Measurements from ENCODE around the gene TMEM14C. TPM values are rescaled to one million over a fixed set of nuclear protein-coding genes. Genes with fewer than 3 reads are reported as not detected.
A peak's percentile ranks its signal among the peaks of the same experiment; 100 is the strongest.
"Not testable (repeated sequence)": the region's sequence is repeated elsewhere in the genome, so short reads cannot be mapped to it uniquely, and the experiment has no call there.

Gene TMEM14C
- total RNA-seq, 2 experiments from 2014 or later = 42.4 to 46.5 TPM

DNA sequence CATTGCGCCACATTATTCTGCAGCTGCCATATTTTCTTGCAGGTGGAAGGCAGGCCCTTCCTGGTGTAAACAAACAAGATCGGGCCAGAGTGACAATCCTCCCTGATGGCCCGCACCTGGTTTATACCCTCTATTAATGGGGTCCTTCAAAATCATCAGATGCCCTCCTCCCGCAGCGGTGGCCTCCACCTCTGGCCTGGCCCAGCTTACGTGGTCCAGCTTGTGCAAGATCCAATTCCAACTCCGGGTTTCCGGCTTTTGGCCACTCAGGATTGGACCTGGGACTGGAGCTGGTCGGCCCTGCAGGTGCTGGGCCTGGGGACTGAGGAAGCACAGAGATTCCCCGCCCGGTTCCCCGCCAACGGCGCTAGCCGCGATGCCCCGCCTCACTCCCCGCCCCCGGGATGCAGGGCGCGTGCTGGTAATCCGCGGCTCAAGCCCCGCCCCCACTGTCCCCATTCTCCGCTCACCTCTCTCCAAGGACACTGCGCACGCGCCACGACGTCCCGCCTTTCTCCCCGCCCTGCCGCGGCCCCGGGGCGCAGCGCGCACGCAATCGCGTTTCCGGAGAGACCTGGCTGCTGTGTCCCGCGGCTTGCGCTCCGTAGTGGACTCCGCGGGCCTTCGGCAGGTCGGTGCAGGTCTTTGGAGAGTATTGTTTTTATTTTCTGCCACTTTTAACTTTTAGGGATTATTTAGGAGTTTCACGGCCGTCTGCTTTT is 24.5 kb downstream of the TMEM14C start, which contains the start of gene TMEM14B:
Gene TMEM14B (plus strand): TSS at position 555 of the 722 bp plus-strand sequence. CDS start 1,441 bp downstream, outside the sequence.
- peaks cover 50% of the 10 kb centered on the region for H3K4me1 Mint-ChIP-seq
- POLR2A ChIA-PET = interaction anchor here (1.1 to 4.7 kb wide), 13 partner anchors 9 to 667 kb away, joined by 3 to 86 read pairs (median 6); partner anchors contain the start of genes C6orf52, MAK, PAK1IP1 and TMEM14C

DNA sequence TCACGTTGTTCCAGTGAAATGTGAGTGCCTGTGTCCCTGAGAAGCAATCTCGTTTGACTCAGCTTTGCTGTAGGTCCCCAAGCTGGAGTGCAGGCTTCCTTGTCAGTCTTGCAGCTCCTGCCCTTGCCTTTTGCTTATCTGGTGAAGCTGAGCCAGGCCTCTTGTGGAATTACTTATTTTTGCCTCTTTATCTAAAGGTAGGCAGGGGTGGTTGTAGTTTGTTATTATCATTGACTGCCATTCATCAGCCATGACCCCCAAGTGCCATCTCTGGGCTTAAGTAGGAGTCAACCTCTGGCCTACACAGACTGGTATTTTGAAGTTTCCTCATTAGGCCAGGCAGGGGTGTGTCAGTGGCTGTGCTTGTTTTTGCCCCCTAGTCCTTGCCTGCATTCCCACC is 26.9 kb downstream of the TMEM14C start:
- ChIA-PET POLR2A (interaction anchor here (0.9 to 4.7 kb wide), 4 partner anchors 8 to 56 kb away, joined by 3 to 86 read pairs (median 22); partner anchors contain the start of genes C6orf52, PAK1IP1 and TMEM14C), CTCF (interaction anchor here (3.9 kb wide), 1 partner anchor 10 kb away, joined by 18 read pairs; no protein-coding TSS in a partner anchor)
- Mint-ChIP-seq H3K27me3 (no peaks in the 10 kb centered on the region), H3K36me3 (ENCODE audit: low read depth) (peaks cover 40% of the 10 kb centered on the region), H3K4me3 (peak overlapping the region; percentile 93), H3K9me3 (no peaks in the 10 kb centered on the region), H3K27ac (no peak overlapping the region), H3K4me1 (peaks cover 61% of the 10 kb centered on the region)
- DNase-seq = no peak

More for the DNA sequence above, 24.5 kb downstream of the TMEM14C start, which contains the start of gene TMEM14B:
- Mint-ChIP-seq H3K27me3 (no peaks in the 10 kb centered on the region), H3K9me3 (no peaks in the 10 kb centered on the region), H3K36me3 (ENCODE audit: low read depth) (peaks cover 24% of the 10 kb centered on the region), H3K4me3 (peak within 1 kb of the TSS; percentile 93), H3K27ac (peak within 1 kb of the TSS; percentile 90)
- CTCF ChIA-PET = interaction anchor here (0.8 to 3.9 kb wide), 6 partner anchors 9 to 268 kb away, joined by 3 to 18 read pairs (median 3); no protein-coding TSS in a partner anchor
- peak; percentile 100 for DNase-seq

DNA sequence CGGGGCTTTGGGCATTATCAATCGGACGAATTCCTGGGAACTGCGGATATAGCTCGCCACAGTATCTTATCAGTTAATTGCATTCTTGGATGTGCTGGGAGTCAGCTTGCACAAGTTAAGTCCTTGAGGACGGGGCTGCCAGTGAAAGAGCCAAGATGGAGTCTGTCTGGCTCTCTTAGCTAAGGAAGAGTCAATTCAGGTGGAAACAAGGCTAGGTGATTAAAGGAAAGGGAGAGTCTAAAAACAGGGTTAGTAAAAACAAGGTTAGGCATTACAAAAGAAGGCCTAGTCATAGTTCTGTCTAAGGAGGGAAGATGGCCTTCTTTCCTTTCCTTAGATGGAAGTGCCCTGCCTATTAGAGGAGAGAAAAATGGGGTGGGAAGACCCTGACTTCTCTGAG is 27.7 kb downstream of the TMEM14C start:
- H3K9me3 Mint-ChIP-seq, H3K4me3 Mint-ChIP-seq, DNase-seq, H3K27ac Mint-ChIP-seq, H3K27me3 Mint-ChIP-seq, CTCF ChIA-PET, POLR2A ChIA-PET: not testable (repeated sequence)
- H3K4me1 Mint-ChIP-seq = peaks cover 63% of the 10 kb centered on the region
- peaks cover 48% of the 10 kb centered on the region for H3K36me3 Mint-ChIP-seq (ENCODE audit: low read depth)

DNA sequence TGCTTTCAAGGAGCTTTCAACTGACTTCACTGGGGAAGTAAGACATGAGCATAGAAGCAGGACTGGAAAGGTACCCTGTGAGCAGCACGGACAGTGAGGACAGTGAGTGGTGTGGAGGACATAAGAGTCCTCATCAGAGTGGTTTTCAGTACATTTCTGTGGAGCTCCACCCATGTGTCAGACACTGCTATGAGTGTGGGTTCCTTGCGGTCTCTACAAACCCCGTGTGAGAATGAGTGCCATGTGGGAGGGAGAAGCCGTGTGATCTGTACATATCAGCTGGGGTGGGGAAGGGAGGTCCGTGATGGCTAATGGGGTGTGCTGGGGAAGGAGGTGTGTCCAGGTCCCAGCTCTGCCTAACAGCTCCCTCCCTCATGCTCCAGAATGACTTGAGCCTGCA is 28.9 kb downstream of the TMEM14C start:
- H3K36me3 Mint-ChIP-seq (ENCODE audit: low read depth) = peaks cover 59% of the 10 kb centered on the region
- H3K27ac Mint-ChIP-seq, DNase-seq, H3K27me3 Mint-ChIP-seq, CTCF ChIA-PET, H3K4me3 Mint-ChIP-seq, H3K9me3 Mint-ChIP-seq: not testable (repeated sequence)
- peaks cover 57% of the 10 kb centered on the region for H3K4me1 Mint-ChIP-seq
- POLR2A ChIA-PET = interaction anchor here (0.6 kb wide), 1 partner anchor 313 kb away, joined by 3 read pairs; no protein-coding TSS in a partner anchor

DNA sequence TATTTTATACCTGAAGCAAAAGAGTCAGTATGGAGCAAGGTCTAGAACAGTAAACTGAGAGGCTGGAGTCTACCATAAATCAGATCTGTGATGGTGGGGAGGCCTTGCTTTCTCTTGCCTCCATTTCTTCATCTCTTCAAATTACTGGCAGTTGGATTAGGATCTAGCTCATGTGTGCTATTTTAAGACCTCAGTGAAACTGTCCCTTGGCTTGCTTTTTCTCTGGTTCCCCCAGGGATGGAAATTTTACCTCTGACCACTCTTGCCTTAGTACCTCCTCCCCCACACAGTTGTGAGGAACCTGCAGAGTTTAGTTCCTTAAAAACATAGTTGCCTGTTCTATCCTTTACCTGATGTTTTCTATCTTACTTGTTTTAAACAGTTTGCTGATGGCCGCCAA is 33.2 kb downstream of the TMEM14C start:
- no peaks in the 10 kb centered on the region for H3K9me3 Mint-ChIP-seq
- H3K4me1 Mint-ChIP-seq = peaks cover 36% of the 10 kb centered on the region
- no peak overlapping the region for H3K27ac Mint-ChIP-seq
- ChIA-PET POLR2A (interaction anchor here (1.3 kb wide), 1 partner anchor 8 kb away, joined by 3 read pairs; the partner anchor contains the start of gene TMEM14B), CTCF (interaction anchor here (0.9 to 1.5 kb wide), 3 partner anchors 9 to 246 kb away, joined by 3 to 4 read pairs (median 3); partner anchors contain the start of gene TMEM14B)
- no peaks in the 10 kb centered on the region for H3K27me3 Mint-ChIP-seq
- DNase-seq = no peak
- peaks cover 72% of the 10 kb centered on the region for H3K36me3 Mint-ChIP-seq (ENCODE audit: low read depth)
- H3K4me3 Mint-ChIP-seq = no peak overlapping the region

DNA sequence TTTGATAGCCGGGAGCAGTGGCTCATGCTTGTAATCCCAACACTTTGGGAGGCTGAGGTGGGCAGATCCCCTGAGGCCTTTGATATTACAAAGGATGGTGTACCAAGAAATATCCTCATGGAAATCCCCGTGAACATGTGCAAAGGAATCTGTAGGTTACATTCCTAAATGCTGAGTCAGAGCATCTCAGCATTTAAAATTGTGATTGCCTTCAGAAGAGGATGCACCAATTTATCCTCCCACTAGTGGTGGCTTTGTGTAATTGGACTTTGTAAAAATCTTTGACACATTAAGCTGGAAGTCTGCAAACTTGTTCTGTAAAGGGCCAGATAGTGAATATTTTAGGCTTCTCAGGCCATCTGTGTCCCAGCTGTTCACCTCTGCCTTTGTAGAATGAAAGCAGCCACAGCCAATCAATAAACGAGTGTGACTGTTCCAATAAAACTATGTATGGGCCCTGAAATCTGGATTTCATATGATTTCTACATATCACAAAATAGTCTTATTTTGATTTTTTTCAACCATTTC is 36.5 kb downstream of the TMEM14C start:
- no peak overlapping the region for H3K27ac Mint-ChIP-seq
- peaks cover 55% of the 10 kb centered on the region for H3K36me3 Mint-ChIP-seq (ENCODE audit: low read depth)
- H3K9me3 Mint-ChIP-seq = no peaks in the 10 kb centered on the region
- peaks cover 22% of the 10 kb centered on the region for H3K4me1 Mint-ChIP-seq
- DNase-seq = no peak
- H3K27me3 Mint-ChIP-seq = no peaks in the 10 kb centered on the region
- ChIA-PET POLR2A (interaction anchor here (2.3 kb wide), 1 partner anchor 12 kb away, joined by 11 read pairs; the partner anchor contains the start of gene TMEM14B), CTCF (interaction anchor here (0.5 to 2.6 kb wide), 11 partner anchors 10 to 294 kb away, joined by 3 to 18 read pairs (median 3); partner anchors contain the start of gene TMEM14B)
- no peak overlapping the region for H3K4me3 Mint-ChIP-seq

DNA sequence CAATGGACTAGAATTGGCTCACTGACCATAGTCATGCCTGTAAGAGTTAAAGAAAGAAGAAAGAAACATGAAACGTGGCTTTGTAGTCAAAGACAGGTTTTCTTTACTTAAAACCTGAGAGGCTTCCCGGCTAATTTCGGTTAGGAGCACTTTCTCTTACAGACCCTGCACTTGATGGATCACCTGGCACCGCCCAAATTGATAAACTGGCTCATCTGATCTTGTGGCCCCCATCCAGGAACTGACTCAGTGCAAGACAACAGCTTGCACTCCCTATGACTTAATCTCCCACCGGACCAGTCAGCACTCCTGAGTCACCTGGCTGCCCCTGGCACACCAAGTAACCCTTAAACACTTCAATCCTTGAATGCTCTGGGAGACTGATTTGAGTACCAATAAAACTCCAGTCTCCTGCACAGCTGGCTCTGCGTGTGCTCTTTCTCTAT is 37.0 kb downstream of the TMEM14C start:
- peaks cover 49% of the 10 kb centered on the region for H3K36me3 Mint-ChIP-seq (ENCODE audit: low read depth)
- no peaks in the 10 kb centered on the region for H3K9me3 Mint-ChIP-seq
- CTCF ChIA-PET = interaction anchor here (0.5 to 2.6 kb wide), 10 partner anchors 10 to 248 kb away, joined by 3 to 18 read pairs (median 3); partner anchors contain the start of gene TMEM14B
- no peaks in the 10 kb centered on the region for H3K27me3 Mint-ChIP-seq
- H3K4me3 Mint-ChIP-seq = no peak overlapping the region
- POLR2A ChIA-PET = interaction anchor here (2.3 kb wide), 1 partner anchor 13 kb away, joined by 11 read pairs; the partner anchor contains the start of gene TMEM14B
- no peak overlapping the region for H3K27ac Mint-ChIP-seq
- no peak for DNase-seq
- H3K4me1 Mint-ChIP-seq = peaks cover 17% of the 10 kb centered on the region

DNA sequence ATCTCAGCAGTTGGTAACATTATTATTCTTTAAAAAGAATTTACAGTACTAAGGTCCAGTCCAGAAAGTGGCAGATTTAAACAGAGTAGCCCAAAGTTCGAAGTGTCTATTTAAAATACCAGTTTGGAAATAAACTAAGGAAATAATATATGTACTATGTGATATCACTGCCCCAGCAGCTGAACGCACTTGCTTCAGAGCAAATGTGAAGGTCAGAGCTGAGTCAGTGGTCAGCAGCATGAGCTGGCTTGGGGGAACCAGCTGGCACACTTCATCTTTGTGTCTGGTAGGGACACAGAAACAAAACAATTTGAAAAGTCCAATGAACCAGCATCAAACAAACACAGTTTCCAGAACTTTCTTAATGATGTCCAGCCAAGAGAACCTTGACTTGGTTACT is 40.1 kb downstream of the TMEM14C start:
- no peaks in the 10 kb centered on the region for H3K9me3 Mint-ChIP-seq
- H3K27me3 Mint-ChIP-seq = no peaks in the 10 kb centered on the region
- ChIA-PET POLR2A (no interaction called here), CTCF (no interaction called here)
- no peak for DNase-seq
- H3K4me1 Mint-ChIP-seq = peaks cover 10% of the 10 kb centered on the region
- H3K27ac Mint-ChIP-seq = no peak overlapping the region
- H3K36me3 Mint-ChIP-seq (ENCODE audit: low read depth) = peaks cover 22% of the 10 kb centered on the region
- H3K4me3 Mint-ChIP-seq = no peak overlapping the region

DNA sequence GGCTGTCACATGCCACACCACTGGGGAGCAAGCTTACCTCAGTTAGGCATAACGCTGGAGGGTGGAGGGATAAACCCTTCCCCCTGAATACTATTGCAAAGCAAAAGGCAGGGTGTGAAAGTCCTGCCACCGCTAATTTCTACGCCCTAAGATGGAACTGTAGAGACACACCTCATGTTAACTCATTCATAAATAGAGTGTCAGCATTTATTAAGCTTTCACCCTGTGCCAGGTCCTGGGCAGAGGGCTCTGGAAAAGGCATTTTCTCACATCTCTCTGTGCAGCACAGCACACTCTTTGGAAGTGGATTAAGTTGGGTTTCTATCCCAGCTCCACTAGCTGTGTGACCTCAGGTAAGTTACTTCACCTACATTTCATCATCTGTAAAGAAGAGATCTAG is 46.5 kb downstream of the TMEM14C start:
- no peak for DNase-seq
- Mint-ChIP-seq H3K36me3 (ENCODE audit: low read depth) (peaks cover 14% of the 10 kb centered on the region), H3K27ac (no peak overlapping the region), H3K9me3 (no peaks in the 10 kb centered on the region), H3K4me1 (no peaks in the 10 kb centered on the region), H3K27me3 (no peaks in the 10 kb centered on the region), H3K4me3 (no peak overlapping the region)
- ChIA-PET CTCF (interaction anchor here (0.9 kb wide), 1 partner anchor 10 kb away, joined by 7 read pairs; no protein-coding TSS in a partner anchor), POLR2A (no interaction called here)

DNA sequence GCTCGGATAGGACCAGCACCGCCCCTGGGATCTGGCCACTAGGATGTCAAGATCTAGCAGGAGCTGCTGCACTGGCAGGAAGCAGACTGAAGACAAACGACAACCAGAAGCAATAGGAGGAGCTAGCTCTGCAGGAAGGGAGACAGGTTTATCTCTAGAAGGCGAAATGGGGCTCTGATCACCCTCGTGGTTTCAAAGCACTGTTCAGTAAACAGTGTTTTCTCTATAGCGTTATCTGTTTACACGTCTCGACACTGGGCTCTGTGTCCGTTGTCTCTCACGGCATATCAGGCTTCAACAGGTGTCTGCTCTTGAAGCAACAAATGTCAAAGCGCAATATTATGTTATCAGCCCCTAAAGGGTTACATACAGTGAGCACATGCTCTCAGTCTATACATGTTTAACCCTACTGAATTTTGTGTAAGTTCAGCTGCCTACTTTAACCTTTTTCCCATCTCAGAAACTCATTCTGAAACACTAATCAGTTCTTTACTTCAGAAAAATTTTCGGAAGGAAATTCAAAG is 48.6 kb downstream of the TMEM14C start:
- H3K36me3 Mint-ChIP-seq (ENCODE audit: low read depth) = peaks cover 14% of the 10 kb centered on the region
- no peaks in the 10 kb centered on the region for H3K4me1 Mint-ChIP-seq
- H3K27ac Mint-ChIP-seq = no peak overlapping the region
- no peak for DNase-seq
- no peaks in the 10 kb centered on the region for H3K27me3 Mint-ChIP-seq
- H3K4me3 Mint-ChIP-seq = no peak overlapping the region
- ChIA-PET POLR2A (no interaction called here), CTCF (interaction anchor here (0.8 kb wide), 1 partner anchor 11 kb away, joined by 5 read pairs; no protein-coding TSS in a partner anchor)
- H3K9me3 Mint-ChIP-seq = no peaks in the 10 kb centered on the region

DNA sequence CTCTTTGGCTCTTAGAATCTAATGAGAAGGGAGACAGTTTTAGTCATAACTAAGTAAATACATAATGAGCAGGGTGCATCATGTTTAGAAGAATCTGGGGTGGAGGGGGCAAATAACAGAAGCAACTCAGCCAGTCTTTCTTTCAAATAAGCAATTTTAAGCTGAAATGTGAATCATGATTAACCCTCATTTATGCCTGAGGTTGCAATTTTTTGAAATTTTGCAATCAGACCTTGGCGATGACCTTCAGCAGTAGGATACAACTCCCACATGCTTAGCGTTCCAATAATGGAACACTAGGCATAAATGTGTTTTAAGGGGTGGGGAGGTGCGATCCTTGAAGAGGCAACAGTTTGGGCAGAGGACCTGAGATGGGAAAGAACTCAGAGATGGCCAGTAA is 55.4 kb downstream of the TMEM14C start:
- H3K4me3 Mint-ChIP-seq = no peak overlapping the region
- DNase-seq = no peak
- ChIA-PET CTCF (no interaction called here), POLR2A (no interaction called here)
- no peaks in the 10 kb centered on the region for H3K9me3 Mint-ChIP-seq
- H3K27ac Mint-ChIP-seq = no peak overlapping the region
- peaks cover 8% of the 10 kb centered on the region for H3K36me3 Mint-ChIP-seq (ENCODE audit: low read depth)
- no peaks in the 10 kb centered on the region for H3K27me3 Mint-ChIP-seq
- H3K4me1 Mint-ChIP-seq = peaks cover 7% of the 10 kb centered on the region

DNA sequence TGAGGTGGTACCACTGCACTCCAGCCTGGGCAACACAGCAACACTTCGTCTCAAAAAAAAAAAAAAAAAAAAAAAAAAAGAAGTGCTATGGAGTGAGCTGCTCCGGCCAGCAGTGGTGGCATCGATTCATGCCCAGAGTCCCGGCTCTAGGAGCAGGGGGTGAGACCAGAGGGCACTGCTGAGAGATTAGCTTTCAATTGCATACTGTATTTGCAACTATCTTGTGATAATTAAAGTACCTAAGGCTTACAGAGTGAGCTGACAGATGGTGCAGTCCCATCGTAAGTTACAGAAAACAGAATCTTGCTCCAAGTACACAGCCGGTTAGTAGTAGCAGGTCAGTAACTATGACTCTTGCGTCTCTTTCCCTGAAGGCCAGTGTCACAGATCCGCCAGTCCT is 56.2 kb downstream of the TMEM14C start:
- CTCF ChIA-PET = no interaction called here
- H3K27me3 Mint-ChIP-seq = no peaks in the 10 kb centered on the region
- POLR2A ChIA-PET = no interaction called here
- peaks cover 11% of the 10 kb centered on the region for H3K36me3 Mint-ChIP-seq (ENCODE audit: low read depth)
- H3K4me3 Mint-ChIP-seq = no peak overlapping the region
- no peak overlapping the region for H3K27ac Mint-ChIP-seq
- no peaks in the 10 kb centered on the region for H3K9me3 Mint-ChIP-seq
- peaks cover 7% of the 10 kb centered on the region for H3K4me1 Mint-ChIP-seq
- DNase-seq = no peak

Data from activated CD4-positive, alpha-beta memory T cell treated with anti-CD3 and anti-CD28 coated beads, Interleukin-2, amount 10 ng/mL, durations not matched to agents 7 days and 5 days (primary cell).